Transverse colon (tissue), 4 donors: ENCODE data around the gene PRIMPOL. TPM values are rescaled to one million over a fixed set of nuclear protein-coding genes. Genes with fewer than 3 reads are reported as not detected.
A peak's percentile ranks its signal among the peaks of the same experiment; 100 is the strongest.

Experiments used
- DNase-seq: peaks from one replicate; pipeline ENCODE4 v3.0.0-alpha.2; 2019
- H3K27ac ChIP-seq, 4 donors: fragments of 200-600 bp; sonication (generic); 2 replicates each; pipeline ENCODE4 v1.5.1; 2016 to 2018; ENCODE audit warnings: inconsistent platforms in 4 of 4
- H3K27me3 ChIP-seq: fragments of 200-600 bp; sonication (generic); 2 replicates; pipeline ENCODE4 v1.5.1; 2017; ENCODE audit warnings: inconsistent platforms
- H3K36me3 ChIP-seq, 4 donors: fragments of 200-600 bp; sonication (generic); 2 replicates each; pipeline ENCODE4 v1.5.1; 2017 to 2019; ENCODE audit warnings: inconsistent platforms in 4 of 4
- H3K4me1 ChIP-seq, 4 donors: fragments of 200-600 bp; sonication (generic); 2 replicates each; pipeline ENCODE4 v1.5.1; 2017 to 2020; ENCODE audit warnings: inconsistent platforms in 4 of 4
- H3K4me3 ChIP-seq, 4 donors: fragments of 200-600 bp; sonication (generic); 1 replicate in 1 of 4; 2 replicates in 3 of 4; pipeline versions ENCODE4 v1.5.1 to v1.6.1; 2017 to 2019; ENCODE audit warnings: inconsistent platforms in 4 of 4
- H3K9me3 ChIP-seq, 2 donors: fragments of 200-600 bp; sonication (generic); 2 replicates each; pipeline ENCODE4 v1.5.1; 2017 to 2019; ENCODE audit warnings: inconsistent platforms in 2 of 2
- EP300 ChIP-seq: sonication (generic); formaldehyde crosslinking; IDR thresholded peaks from one replicate; pipeline ENCODE4 v1.6.1; 2017; ENCODE audit warnings: antibody characterized with exemption, low read depth
- POLR2A ChIP-seq: fragments of 450-650 bp; IDR thresholded peaks from one replicate; pipeline ENCODE4 v1.6.1; 2016; ENCODE audit warnings: antibody characterized with exemption, mild to moderate bottlenecking, moderate library complexity
- POLR2AphosphoS5 ChIP-seq, 3 donors: sonication (generic); formaldehyde crosslinking; IDR thresholded peaks; one replicate each; pipeline ENCODE4 v1.6.1; 2016; ENCODE audit warnings: antibody characterized with exemption in 3 of 3
- WGBS, 2 donors: methylation state at CpG; one replicate each; pipeline ENCODE4 v1.1.5; 2018; ENCODE audit warnings: low coverage in 1 of 2; 5-methylcytosine and 5-hydroxymethylcytosine counted together
- in situ Hi-C, 4 donors: fragments of 200-750 bp; cut with MboI; loops; one replicate each; pipeline versions ENCODE4 v1.15.0 to v1.15.1; 2017; ENCODE audit warnings: low sequenced_read_pairs in 3 of 4, low pct_ligation_motif_present in 1 of 4, low pct_unique_long_range_greater_than_20kb in 1 of 4
- intact Hi-C: fragments of 100-400 bp; cut with DNase I; formaldehyde crosslinking; loops from one replicate; pipeline ENCODE4 v1.15.1; 2023; ENCODE audit warnings: low total_unique reads
- total RNA-seq, 4 donors: library from RNA; depleted of rRNA; stranded (reverse); fragments of >200 nt; gene quantifications; one replicate each; pipeline ENCODE4 v1.1.0, GENCODE V29; 2016
- TF ChIP-seq, protein P1 (sequence below), 5 experiments: fragments of 200-600 bp in 3 of 5; fragments of 450-650 bp in 2 of 5; sonication (generic) in 3 of 5; IDR thresholded peaks; 1 replicate in 2 of 5; 2 replicates in 3 of 5; pipeline ENCODE4 v1.5.1; 2016 to 2017; ENCODE audit warnings: antibody characterized with exemption in 5 of 5, inconsistent platforms in 3 of 5, mild to moderate bottlenecking in 2 of 5, moderate library complexity in 1 of 5

Gene PRIMPOL
- total RNA-seq, 4 donors from 2014 or later = 19.7 to 28.1 (median 24.6) TPM; not detected in 1

DNA sequence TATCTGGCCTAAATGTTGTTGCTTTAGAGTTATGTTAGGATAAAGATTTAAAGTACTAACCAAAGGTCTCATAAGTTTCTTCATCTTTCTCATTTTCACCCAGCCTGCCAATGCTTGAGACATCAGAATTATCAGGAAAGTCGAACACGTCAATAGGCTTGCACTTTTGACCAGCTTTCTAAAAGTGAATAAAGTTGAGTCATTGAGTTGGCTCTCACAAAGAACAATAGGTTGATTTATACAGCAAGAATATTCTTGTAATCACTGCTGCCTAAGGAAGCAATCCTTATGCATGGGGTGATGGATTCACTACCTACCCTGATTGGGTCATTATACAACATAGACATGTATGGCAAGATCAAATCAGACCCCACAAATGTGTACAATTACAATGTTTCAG is 79.3 kb downstream of the PRIMPOL start:
- Histone ChIP-seq H3K4me1 (peaks cover 0 to 19% (median 5%) of the 10 kb centered on the region in 4 donors), H3K27me3 (no peaks in the 10 kb centered on the region), H3K4me3 (no peak overlapping the region), H3K36me3 (no peaks in the 10 kb centered on the region), H3K27ac (peak overlapping the region in 2 of 4 donors; percentile 6 to 9), H3K9me3 (no peaks in the 10 kb centered on the region)
- TF ChIP-seq, protein P1, sequence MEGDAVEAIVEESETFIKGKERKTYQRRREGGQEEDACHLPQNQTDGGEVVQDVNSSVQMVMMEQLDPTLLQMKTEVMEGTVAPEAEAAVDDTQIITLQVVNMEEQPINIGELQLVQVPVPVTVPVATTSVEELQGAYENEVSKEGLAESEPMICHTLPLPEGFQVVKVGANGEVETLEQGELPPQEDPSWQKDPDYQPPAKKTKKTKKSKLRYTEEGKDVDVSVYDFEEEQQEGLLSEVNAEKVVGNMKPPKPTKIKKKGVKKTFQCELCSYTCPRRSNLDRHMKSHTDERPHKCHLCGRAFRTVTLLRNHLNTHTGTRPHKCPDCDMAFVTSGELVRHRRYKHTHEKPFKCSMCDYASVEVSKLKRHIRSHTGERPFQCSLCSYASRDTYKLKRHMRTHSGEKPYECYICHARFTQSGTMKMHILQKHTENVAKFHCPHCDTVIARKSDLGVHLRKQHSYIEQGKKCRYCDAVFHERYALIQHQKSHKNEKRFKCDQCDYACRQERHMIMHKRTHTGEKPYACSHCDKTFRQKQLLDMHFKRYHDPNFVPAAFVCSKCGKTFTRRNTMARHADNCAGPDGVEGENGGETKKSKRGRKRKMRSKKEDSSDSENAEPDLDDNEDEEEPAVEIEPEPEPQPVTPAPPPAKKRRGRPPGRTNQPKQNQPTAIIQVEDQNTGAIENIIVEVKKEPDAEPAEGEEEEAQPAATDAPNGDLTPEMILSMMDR (IDR thresholded peaks at IDR 0.05) = no peak
- no peak for TF ChIP-seq POLR2A
- no peak for TF ChIP-seq EP300
- no peak for TF ChIP-seq POLR2AphosphoS5 (IDR thresholded peaks at IDR 0.05)
- intact Hi-C loops = no loop called here
- in situ Hi-C loops = loop anchor here in 1 of 4 donors (25.0 kb wide), 1 partner anchor 258 kb away; no protein-coding TSS in a partner anchor
- no peak for DNase-seq
- WGBS, 2 donors = 55 to 65% methylated on average over 2 of the region's 2 CpGs

DNA sequence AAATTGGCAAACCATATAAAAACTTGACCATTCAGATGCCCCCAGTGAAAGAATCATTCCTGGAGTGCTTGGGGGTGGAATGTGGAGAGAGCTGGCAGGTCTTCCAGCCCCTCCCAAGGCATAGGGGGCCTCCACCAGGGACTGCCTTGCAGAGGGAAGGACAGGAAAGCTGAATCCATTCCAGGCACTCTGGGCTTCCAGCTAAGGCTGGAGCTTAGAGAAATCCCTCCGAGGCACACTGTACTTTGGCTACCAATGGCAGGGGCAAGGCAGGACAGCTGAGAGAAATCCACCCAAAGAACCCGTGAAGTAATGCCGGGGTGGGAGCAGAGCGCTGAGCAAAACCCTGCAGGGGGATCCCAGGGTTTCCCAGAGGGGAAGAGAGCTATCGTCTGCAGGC is 80.4 kb downstream of the PRIMPOL start:
- TF ChIP-seq POLR2AphosphoS5 (IDR thresholded peaks at IDR 0.05) (no peak), EP300 (no peak), POLR2A (no peak)
- TF ChIP-seq, protein P1 (IDR thresholded peaks at IDR 0.05) = no peak
- in situ Hi-C loops = loop anchor here in 1 of 4 donors (25.0 kb wide), 1 partner anchor 257 kb away; no protein-coding TSS in a partner anchor
- H3K4me1 ChIP-seq = peaks cover 0 to 25% (median 8%) of the 10 kb centered on the region in 4 donors

DNA sequence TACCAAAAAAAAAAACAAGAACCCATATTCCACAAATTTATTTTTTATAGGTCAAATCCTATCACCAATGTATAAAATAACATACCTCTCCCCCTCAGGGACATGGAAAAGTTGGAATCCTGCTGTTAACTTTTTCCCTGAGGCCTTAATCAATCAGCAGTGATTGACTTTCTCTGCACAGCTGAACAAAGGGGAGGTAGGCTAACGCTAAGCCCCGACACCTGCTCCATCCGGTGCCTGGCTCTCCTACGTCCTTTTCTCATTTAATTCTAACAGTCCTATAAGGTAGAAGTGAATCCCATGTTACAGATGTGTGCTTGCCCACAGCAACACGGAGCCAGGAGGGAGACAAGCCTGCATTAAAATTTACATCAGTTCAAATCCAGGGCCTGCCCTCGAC is 81.5 kb downstream of the PRIMPOL start:
- in situ Hi-C loops = loop anchor here in 1 of 4 donors (25.0 kb wide), 1 partner anchor 256 kb away; no protein-coding TSS in a partner anchor
- DNase-seq = no peak
- no peak overlapping the region for H3K27ac ChIP-seq
- H3K4me1 ChIP-seq = peaks cover 0 to 26% (median 8%) of the 10 kb centered on the region in 4 donors
- H3K36me3 ChIP-seq = no peaks in the 10 kb centered on the region
- intact Hi-C loops = no loop called here
- no peak for TF ChIP-seq POLR2A
- TF ChIP-seq, protein P1 (IDR thresholded peaks at IDR 0.05) = no peak
- H3K9me3 ChIP-seq = no peaks in the 10 kb centered on the region
- no peak overlapping the region for H3K4me3 ChIP-seq
- H3K27me3 ChIP-seq = no peaks in the 10 kb centered on the region
- WGBS, 2 donors = 84 to 87% methylated on average over 4 to 6 of the region's 6 CpGs

More for the DNA sequence above, 80.4 kb downstream of the PRIMPOL start:
- Histone ChIP-seq H3K36me3 (no peaks in the 10 kb centered on the region), H3K4me3 (no peak overlapping the region), H3K27ac (no peak overlapping the region), H3K27me3 (no peaks in the 10 kb centered on the region), H3K9me3 (no peaks in the 10 kb centered on the region)
- intact Hi-C loops = no loop called here
- no peak for DNase-seq
- whole genome bisulfite sequencing, 2 donors = 87 to 90% methylated on average over 2 to 5 of the region's 5 CpGs

DNA sequence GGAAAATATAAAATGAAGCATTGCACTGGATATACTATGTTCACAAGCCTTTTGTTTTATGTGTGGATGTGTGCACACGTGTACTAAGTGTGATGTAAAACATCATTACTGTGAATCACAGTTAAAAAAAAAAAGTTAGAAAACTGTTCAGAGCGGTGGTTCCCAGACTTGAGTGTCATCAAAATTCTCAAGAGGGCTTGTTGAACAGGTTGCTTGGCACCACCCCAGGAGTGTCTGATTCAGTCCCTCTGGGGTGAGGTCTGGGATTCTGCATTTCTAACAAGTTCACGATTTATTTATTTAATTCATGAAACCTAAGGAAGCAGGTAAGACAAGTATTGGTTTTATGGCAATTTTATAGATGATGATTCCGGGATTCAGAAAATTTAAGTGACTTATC is 82.6 kb downstream of the PRIMPOL start:
- TF ChIP-seq POLR2AphosphoS5 (IDR thresholded peaks at IDR 0.05) (no peak), POLR2A (no peak), EP300 (no peak)
- TF ChIP-seq, protein P1 (IDR thresholded peaks at IDR 0.05) = no peak
- DNase-seq = no peak
- 47 to 49% methylated on average over 4 of the region's 4 CpGs for WGBS, 2 donors
- H3K4me1 ChIP-seq = peaks cover 0 to 26% (median 8%) of the 10 kb centered on the region in 4 donors
- in situ Hi-C loops (loop anchor here in 1 of 4 donors (25.0 kb wide), 1 partner anchor 255 kb away; no protein-coding TSS in a partner anchor), intact Hi-C loops (no loop called here)
- no peaks in the 10 kb centered on the region for H3K27me3 ChIP-seq
- no peaks in the 10 kb centered on the region for H3K9me3 ChIP-seq
- no peaks in the 10 kb centered on the region for H3K36me3 ChIP-seq
- H3K27ac ChIP-seq = no peak overlapping the region
- H3K4me3 ChIP-seq = no peak overlapping the region
